CD4-positive, alpha-beta T cell (primary cell): Measurements from ENCODE around the gene ARRDC1. TPM values are rescaled to one million over a fixed set of nuclear protein-coding genes. Genes with fewer than 3 reads are reported as not detected.

Source experiments
- ATAC-seq: fragments of 200-7000 bp; cut with Tn5 transposase; one replicate; pipeline ENCODE4 v1.10.0; 2022; ENCODE audit warnings: mild to moderate bottlenecking; ENCODE audit not compliant: poor library complexity
- CTCF ChIA-PET: fragments of 350-600 bp; sonication (Branson Sonifier 250); formaldehyde crosslinking; loops from one replicate; lab custom pipeline; 2021; ENCODE audit warnings: antibody characterized with exemption, inconsistent platforms; lab: Charles Lee
- POLR2A ChIA-PET: fragments of 350-600 bp; sonication (Branson Sonifier 250); formaldehyde crosslinking; loops from one replicate; lab custom pipeline; 2021; ENCODE audit warnings: antibody characterized with exemption, inconsistent platforms; lab: Charles Lee
- DNase-seq, 14 experiments: peaks; one replicate each; pipeline ENCODE4 v3.0.0-alpha.2; 2013 to 2020; ENCODE audit warnings: mixed read lengths in 2 of 14
- H3K27ac ChIP-seq, 2 donors: one replicate each; pipeline versions ENCODE4 v1.5.1 to v1.7.0; 2013; ENCODE audit warnings: low read length in 2 of 2, low read depth in 1 of 2, mild to moderate bottlenecking in 1 of 2
- H3K27me3 ChIP-seq, 2 experiments: 1 replicate in 1 of 2; 2 replicates in 1 of 2; pipeline versions ENCODE4 v1.6.1 to v1.7.0; 2013; ENCODE audit warnings: low read length in 2 of 2, control low read depth in 1 of 2, mild to moderate bottlenecking in 1 of 2, moderate library complexity in 1 of 2; ENCODE audit not compliant: insufficient read depth in 2 of 2, control insufficient read depth in 1 of 2
- H3K36me3 ChIP-seq: one replicate; pipeline ENCODE4 v1.6.1; 2013; ENCODE audit warnings: low read length, control low read depth; ENCODE audit not compliant: insufficient read depth
- H3K4me1 ChIP-seq: one replicate; pipeline ENCODE4 v1.6.1; 2013; ENCODE audit warnings: low read length, control low read depth; ENCODE audit not compliant: insufficient read depth
- H3K4me3 ChIP-seq: one replicate; pipeline ENCODE4 v1.5.1; 2013; ENCODE audit warnings: mild to moderate bottlenecking, low read length, moderate library complexity
- H3K9me3 ChIP-seq, 2 experiments: 1 replicate in 1 of 2; 2 replicates in 1 of 2; pipeline versions ENCODE4 v1.6.1 to v1.7.0; 2013; ENCODE audit warnings: low read length in 2 of 2, mild to moderate bottlenecking in 2 of 2, control low read depth in 1 of 2, moderate library complexity in 1 of 2; ENCODE audit not compliant: control insufficient read depth in 1 of 2, insufficient read depth in 1 of 2
- H3K27ac Mint-ChIP-seq: one replicate; pipeline ENCODE4 v1.8.0; 2020; ENCODE audit warnings: mixed read lengths
- H3K27me3 Mint-ChIP-seq: one replicate; pipeline ENCODE4 v1.8.0; 2021; ENCODE audit warnings: mixed read lengths
- H3K36me3 Mint-ChIP-seq: one replicate; pipeline ENCODE4 v1.8.0; 2021; ENCODE audit warnings: low read depth, mixed read lengths
- H3K4me1 Mint-ChIP-seq: one replicate; pipeline ENCODE4 v1.8.0; 2021; ENCODE audit warnings: low read depth, mixed read lengths
- H3K4me3 Mint-ChIP-seq: one replicate; pipeline ENCODE4 v1.8.0; 2020; ENCODE audit warnings: mild to moderate bottlenecking, mixed read lengths
- H3K9me3 Mint-ChIP-seq: one replicate; pipeline ENCODE4 v1.8.0; 2020; ENCODE audit warnings: mixed read lengths
- intact Hi-C, 2 experiments: fragments of 100-400 bp; cut with DNase I in 1 of 2; cut with micrococcal nuclease in 1 of 2; formaldehyde crosslinking; loops; one replicate each; pipeline versions ENCODE4 v1.15.1 to v1.9.0; 2023 to 2025; cut with DNase I, micrococcal nuclease
- total RNA-seq, 174 experiments: library from RNA in 2 of 174; stranded (reverse) in 2 of 174; gene quantifications; one replicate each; pipeline ENCODE4 v1.2.3 and lab custom pipeline; 2021 to 2026
- TF ChIP-seq, protein P1 (sequence below): fragments of 200-600 bp; IDR thresholded peaks from one replicate; pipeline ENCODE4 v1.8.0; 2022; ENCODE audit warnings: antibody characterized with exemption, mild to moderate bottlenecking

ARRDC1 gene
- total RNA-seq, 2 experiments from 2014 or later, result 45.5 to 50.7 TPM

DNA sequence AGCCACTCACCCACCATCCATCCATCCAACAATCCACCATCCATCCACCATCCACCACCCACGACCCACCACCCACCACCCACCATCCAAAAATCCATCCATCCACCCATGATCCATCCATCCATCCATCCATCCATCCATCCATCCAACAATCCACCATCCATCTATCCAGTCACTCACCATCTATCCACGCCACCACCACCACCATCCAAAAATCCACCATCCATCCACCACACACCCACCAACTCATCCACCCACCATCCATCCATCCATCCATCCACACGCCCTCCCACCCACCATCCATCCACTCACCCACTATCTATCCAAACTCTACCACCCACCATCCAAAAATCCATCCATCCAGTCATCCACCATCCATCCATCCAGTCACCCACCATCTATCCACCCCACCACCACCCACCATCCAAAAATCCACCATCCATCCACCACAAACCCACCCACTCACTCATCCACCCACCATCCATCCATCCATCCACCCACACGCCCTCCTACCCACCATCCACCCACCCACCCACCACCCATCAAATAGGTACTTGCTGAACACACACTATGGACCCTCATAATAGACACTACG is 35.8 kb upstream of the ARRDC1 start:
- no peak for ATAC-seq
- POLR2A ChIA-PET, result no interaction called here
- TF ChIP-seq, protein P1, sequence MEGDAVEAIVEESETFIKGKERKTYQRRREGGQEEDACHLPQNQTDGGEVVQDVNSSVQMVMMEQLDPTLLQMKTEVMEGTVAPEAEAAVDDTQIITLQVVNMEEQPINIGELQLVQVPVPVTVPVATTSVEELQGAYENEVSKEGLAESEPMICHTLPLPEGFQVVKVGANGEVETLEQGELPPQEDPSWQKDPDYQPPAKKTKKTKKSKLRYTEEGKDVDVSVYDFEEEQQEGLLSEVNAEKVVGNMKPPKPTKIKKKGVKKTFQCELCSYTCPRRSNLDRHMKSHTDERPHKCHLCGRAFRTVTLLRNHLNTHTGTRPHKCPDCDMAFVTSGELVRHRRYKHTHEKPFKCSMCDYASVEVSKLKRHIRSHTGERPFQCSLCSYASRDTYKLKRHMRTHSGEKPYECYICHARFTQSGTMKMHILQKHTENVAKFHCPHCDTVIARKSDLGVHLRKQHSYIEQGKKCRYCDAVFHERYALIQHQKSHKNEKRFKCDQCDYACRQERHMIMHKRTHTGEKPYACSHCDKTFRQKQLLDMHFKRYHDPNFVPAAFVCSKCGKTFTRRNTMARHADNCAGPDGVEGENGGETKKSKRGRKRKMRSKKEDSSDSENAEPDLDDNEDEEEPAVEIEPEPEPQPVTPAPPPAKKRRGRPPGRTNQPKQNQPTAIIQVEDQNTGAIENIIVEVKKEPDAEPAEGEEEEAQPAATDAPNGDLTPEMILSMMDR, result no peak
- CTCF ChIA-PET, result no interaction called here
- Mint-ChIP-seq H3K27me3 (no peaks in the 10 kb centered on the region), H3K36me3 (peaks cover 30% of the 10 kb centered on the region), H3K4me1 (peaks cover 7% of the 10 kb centered on the region), H3K4me3 (no peak overlapping the region), H3K9me3 (no peaks in the 10 kb centered on the region), H3K27ac (no peak overlapping the region)
- no peak overlapping the region for H3K27ac ChIP-seq
- H3K27me3 ChIP-seq, result no peaks in the 10 kb centered on the region
- no peak overlapping the region for H3K4me3 ChIP-seq
- no peaks in the 10 kb centered on the region for H3K4me1 ChIP-seq
- H3K9me3 ChIP-seq, result no peaks in the 10 kb centered on the region
- intact Hi-C loops, result no loop called here
- H3K36me3 ChIP-seq, result peaks cover 26% of the 10 kb centered on the region
- DNase-seq, result no peak

GRCh38 chr9:137570566-137570965 is 34.9 kb upstream of the ARRDC1 start:
- peaks cover 39% of the 10 kb centered on the region for H3K36me3 Mint-ChIP-seq

GRCh38 chr9:137574192-137574591 is 31.3 kb upstream of the ARRDC1 start:
- Histone ChIP-seq H3K9me3 (no peaks in the 10 kb centered on the region), H3K4me3 (no peak overlapping the region), H3K36me3 (peaks cover 39% of the 10 kb centered on the region), H3K27ac (no peak overlapping the region), H3K4me1 (peaks cover 34% of the 10 kb centered on the region), H3K27me3 (no peaks in the 10 kb centered on the region)
- intact Hi-C loops, result no loop called here
- DNase-seq, result no peak
- Mint-ChIP-seq H3K4me1 (peaks cover 37% of the 10 kb centered on the region), H3K27me3 (no peaks in the 10 kb centered on the region), H3K36me3 (peaks cover 55% of the 10 kb centered on the region), H3K9me3 (no peaks in the 10 kb centered on the region), H3K4me3 (no peak overlapping the region), H3K27ac (no peak overlapping the region)
- CTCF ChIA-PET, result interaction anchor here (0.6 kb wide), 1 partner anchor 116 kb away, joined by 3 read pairs; no protein-coding TSS in a partner anchor
- ATAC-seq, result no peak
- POLR2A ChIA-PET, result no interaction called here
- TF ChIP-seq, protein P1, result no peak

More at GRCh38 chr9:137570566-137570965, 34.9 kb upstream of the ARRDC1 start:
- H3K36me3 ChIP-seq, result peaks cover 32% of the 10 kb centered on the region
- no peak overlapping the region for H3K4me3 ChIP-seq
- Mint-ChIP-seq H3K27ac (no peak overlapping the region), H3K9me3 (no peaks in the 10 kb centered on the region), H3K4me1 (peaks cover 15% of the 10 kb centered on the region), H3K4me3 (no peak overlapping the region), H3K27me3 (no peaks in the 10 kb centered on the region)
- intact Hi-C loops, result no loop called here
- POLR2A ChIA-PET, result no interaction called here
- DNase-seq, result no peak
- TF ChIP-seq, protein P1, result no peak
- no peak for ATAC-seq
- H3K27me3 ChIP-seq, result no peaks in the 10 kb centered on the region
- H3K4me1 ChIP-seq, result peaks cover 2% of the 10 kb centered on the region
- CTCF ChIA-PET, result no interaction called here
- no peaks in the 10 kb centered on the region for H3K9me3 ChIP-seq
- no peak overlapping the region for H3K27ac ChIP-seq
